ENCODE measurements around the gene PNRC2.

DNA sequence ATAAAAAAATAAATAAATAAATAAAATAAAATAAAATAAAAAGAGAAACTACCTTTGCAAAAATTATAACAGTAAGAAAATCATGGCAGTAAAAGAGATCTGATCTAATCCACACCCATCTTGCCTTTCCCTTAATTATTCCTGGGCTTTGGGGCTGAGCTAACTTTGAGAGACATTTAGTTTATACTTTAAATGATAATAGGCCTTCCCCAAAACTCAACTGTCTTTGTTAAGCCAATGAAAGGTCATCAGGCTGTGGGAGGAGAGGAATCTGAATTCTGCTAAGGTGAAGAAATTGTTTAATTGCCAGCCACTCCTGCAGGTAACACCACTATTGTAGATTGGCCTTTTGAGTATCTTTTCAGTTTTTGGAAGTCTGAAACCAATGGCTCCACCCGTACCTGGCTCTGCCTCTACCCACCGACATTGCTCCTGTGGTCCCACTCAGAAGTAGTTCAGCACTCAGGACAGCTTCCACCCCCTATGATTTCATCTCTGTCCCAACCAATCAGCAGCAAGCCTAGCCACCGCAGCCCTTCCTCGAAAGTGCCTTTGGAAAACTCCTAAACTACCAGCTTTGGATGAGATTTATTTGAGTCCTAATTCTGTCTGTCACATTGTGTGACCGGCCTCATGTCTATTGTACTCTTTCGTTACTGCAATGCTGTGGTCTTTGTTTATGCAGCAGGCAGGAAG is 23.0 kb upstream of the PNRC2 start:
- TF ChIP-seq CTCF (IDR thresholded peaks at IDR 0.05), result no peak
- no peak for TF ChIP-seq POLR2A (IDR thresholded peaks at IDR 0.05)

Measured in right lobe of liver (tissue), 4 donors.